Mucosa of gallbladder (tissue), 1 donor: ENCODE results near the gene ZBTB45. TPM values are rescaled to one million over a fixed set of nuclear protein-coding genes. Genes with fewer than 3 reads are reported as not detected.
A peak's percentile ranks its signal among the peaks of the same experiment; 100 is the strongest.

Experiments
- DNase-seq: peaks from one replicate; pipeline ENCODE4 v3.0.0-alpha.2; 2020; ENCODE audit warnings: low spot score
- total RNA-seq: library from RNA; stranded (reverse); gene quantifications from one replicate; pipeline ENCODE4 v1.2.1, GENCODE V29; 2021
- donor health status: DM: no; HTN: no; CAD: no.

The ZBTB45 gene
- total RNA-seq, 1 donor from 2014 or later, result 22.8 TPM

DNA sequence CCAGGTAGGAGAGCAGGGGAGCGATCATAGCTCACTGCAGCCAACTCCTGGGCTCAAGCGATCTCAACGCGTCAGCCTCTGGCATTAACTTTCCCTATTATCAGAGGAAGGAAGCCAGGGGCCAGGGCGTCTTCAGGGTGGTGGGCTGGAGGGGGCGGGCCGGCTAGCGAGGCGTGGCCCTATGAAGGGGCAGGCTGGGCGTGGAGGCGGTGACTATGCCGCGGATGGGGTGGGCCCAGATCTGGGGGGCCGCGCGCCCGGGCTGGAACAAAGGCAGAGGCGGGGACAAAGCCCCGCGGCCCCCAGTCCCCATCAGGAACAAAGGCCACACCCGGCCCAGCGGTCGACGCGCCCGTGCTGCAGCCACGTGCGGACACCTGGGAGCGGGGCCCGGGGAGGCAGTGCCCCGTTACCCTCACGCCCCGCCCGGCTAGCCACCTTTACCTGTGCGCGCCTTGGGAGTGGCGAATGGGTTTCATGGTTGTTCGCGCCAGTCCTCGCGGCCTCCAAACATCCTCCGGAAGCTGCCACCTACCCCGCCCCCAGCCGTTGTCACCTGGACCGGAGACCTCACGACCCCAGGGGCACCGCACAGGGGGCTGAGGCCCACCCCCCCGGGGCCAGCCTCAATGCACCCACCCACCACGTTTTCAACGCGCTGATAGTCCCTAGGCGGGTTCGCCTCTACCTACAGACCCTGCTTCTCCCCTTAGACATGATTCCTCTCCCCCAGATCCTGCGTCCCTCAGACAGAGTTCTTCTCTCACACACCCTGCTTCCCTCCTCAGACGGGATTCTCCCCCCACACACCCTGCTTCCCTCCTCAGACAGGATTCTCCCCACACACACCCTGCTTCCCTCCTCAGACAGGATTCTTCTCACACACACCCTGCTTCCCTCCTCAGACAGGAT lies 18.9 kb upstream of the ZBTB45 start:
- DNase-seq, result no peak

DNA sequence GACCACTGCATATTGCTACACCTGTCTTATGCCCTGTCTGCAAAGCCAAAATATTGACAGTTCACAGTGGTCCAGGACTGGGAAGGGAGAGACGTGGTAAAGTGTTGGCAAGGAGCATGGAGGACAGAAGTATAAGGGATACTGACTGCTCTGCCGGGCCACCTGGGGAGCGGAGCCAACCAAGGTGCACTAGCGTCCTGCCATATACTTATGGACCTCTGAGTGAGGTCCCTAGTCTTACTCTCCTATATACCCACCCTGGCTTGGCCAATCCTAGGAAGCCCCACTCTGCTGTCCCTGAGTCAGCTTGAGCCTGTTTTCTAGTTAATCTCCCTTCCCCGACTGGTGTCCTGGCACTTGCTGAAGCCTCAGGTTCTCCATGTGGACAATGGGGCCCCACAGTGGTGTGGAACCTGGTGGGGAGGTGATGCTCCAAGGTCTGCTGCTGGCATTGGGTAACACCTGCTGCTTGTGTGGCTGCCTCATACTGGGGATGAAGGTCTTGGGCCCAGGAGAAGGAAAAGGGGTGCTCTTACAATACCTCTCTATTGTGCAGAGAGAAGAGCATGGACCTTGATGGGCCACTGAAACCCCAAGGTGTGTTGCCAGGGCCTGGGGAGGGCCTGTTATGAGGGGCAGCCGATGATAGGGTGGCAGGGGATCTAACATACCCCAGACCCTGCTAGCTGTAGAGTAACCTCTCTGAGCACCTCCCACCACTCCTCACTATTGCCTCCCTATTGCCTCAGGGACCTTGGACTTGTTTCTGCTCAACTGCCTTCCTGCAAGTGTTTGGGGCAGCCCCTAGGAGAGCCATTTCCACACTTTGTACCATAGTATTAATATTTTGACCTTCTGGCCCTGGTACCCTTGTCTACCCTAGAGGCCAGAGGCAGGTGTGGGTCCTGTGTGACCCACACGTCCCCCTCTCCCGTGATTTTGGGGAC lies 17.5 kb upstream of the ZBTB45 start:
- DNase-seq, result no peak

DNA sequence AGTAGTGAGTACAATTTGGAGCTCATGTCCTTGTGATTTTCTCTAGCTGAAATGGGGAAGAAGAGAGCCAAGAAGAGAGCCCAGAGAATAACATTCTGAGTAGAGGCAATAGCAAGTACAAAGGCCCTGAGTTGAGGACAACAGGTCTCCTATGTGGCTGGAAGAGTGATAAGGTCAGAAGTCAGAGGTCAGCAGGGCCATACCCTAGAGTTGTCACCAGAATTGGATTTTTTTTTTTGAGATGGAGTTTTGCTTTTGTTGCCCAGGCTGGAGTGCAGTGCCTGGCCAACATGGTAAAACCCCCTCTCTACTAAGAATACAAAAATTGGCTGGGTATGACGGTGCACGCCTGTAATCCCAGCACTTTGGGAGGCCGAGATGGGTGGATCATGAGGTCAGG lies 16.2 kb upstream of the ZBTB45 start:
- no peak for DNase-seq

DNA sequence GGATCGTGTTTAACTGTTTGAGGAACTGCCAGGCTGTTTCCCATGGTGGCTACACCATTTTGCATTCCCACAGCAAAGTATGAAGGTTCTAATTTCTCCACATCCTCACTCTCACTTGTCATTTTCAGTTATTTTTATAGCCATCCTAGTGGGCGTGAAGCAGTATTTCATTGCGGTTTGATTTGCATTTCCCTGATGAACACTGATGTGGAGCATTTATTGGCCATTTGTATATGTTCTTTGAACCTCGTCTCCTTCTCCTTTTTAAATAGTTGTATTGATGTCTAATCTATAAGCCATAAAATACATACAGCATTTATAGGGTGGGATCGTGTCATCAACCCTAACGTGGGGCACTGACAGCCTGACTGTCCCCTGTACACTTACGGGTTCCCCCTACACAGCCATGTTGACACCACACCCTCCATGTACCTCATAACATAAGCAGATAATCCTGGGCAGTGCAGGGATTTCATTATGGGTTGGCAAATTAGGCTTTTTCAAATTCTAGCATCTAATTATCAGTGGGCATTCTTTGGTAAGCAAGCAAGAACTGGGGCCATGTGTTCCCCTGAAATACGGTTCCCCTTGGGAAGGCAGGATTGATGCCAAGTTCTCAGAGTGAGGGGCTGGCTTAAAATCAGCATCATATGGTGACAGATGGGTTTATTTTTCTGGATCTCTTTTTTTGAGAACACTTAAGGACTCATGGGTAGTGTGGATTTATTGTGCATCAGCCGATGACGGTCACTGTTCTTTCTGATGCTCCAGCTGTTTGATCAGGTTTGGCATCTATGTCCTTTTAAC lies 11.6 kb upstream of the ZBTB45 start:
- DNase-seq, result no peak

DNA sequence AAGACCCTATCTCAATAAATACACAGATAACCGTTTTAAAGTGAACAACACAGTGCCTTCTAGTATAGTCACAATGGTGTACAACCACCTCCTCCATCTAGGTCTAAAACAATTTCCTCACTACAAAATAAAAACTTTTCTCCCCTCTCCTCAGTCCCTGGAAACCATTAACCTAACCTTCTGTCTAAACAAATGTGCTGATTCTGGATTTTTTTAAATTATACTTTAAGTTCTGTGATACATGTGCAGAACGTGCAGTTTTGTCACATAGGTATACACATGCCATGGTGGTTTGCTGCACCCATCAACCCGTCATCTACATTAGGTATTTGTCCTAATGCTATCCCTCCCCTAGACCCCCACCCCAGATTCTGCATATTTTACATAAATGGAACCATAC lies 9.8 kb upstream of the ZBTB45 start:
- no peak for DNase-seq

DNA sequence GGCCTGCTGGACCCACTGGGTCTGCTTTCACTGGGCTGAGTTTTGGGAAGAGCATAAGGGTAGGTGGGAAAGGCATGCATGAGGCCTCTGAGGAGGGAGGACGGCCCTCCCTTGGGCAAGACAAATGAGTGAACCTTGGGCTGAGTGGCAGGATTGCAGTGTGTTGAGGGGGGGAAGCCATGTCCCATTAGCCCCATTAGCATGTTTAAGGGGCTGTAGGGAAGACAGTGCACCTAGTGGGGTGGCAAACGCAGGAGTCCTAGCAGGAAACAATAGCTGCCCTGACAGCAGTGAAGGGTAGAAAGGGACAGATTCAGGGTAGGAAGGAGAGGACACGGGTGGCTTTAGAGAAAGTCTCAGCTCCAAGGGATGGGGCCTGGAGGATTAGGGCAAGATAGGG lies 3.1 kb upstream of the ZBTB45 start:
- DNase-seq, result no peak

DNA sequence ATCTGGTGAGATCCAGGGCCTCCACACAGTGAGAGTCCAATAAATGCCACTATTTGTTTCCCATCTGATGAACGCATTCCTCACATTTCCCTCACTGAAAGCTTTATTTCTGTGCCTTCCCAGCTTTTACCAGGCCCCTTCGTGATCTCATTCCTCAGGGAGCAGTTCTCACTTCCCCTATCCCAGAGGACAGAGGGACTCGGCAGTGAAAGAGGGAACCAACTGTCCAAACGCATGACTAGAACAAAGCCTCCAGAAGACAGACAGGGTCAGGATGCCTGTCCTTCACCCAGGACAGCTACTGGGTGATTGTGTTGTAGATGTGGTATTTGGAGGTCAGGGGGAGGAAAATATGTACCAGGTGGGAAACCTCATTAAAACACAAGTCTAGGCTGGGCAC lies 2.0 kb upstream of the ZBTB45 start:
- DNase-seq, result no peak

DNA sequence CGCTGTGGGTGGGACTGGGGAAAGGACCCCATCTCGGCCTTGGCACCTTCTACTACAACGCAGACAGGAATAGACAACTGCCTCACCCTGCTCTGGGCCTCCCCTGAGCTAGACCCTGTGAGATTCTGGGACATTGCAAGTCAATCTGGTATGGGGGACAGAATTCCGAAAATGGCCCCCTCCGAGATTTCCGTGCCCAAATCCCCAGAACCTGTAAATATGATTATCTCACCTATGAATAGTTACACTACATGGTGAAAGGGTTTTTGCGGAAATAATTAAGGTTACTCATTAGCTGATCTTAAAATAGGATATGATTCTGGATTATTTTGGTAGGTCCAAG lies 618 bp upstream of the ZBTB45 start:
- no peak for DNase-seq

DNA sequence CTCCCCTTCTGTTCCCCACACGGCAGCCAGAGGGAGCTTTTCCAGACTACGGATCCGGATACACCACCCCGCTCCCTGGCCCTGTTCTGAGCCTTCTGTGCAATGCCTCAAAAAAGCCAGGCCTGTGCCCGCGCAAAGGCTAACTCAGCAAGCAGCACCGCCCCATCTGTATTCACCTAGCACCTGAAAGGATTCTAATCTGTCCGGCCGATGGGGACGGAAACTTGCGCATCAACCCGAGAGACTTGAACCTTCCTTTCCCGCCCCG lies 589 bp downstream of the ZBTB45 start:
- peak; percentile 65 for DNase-seq

DNA sequence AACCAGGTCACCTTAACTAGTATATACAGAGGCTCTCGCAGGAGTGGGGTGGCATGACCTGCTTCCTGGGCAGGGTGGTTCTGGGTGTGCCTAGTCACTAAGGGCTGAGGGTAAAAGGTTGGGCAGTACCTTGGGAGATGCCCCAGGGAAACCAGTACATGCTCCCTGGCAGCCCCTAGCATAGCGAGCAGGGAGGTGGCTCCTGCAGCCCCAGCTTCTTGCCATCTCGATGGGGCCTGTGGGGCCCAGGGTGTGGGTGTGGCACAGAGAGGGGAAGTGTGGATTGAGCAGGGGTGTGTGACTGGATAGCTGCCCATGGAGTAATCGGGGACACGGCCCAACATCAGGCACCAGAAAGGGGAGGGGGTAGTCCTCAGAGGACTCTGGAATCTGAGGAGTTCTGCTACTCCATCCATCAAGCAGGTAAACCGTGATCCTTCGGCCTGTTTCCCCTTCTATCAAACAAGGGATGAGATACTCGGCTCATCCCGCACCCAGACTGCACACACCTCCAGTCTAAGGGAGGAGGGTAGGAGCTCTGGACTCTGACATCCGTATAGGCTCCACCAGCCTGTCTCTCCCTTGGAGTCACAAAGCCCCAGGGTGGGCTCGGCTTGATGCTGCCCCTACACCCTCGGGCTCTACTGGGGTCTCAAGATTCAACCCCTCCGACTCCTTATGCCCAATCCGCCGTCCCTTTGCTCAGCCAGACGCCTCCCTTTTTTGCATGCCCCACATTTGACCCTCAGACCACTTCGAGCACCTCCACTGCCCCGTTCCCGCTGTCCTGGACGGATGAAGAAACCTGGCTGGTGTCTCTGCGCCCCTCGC lies 1.1 kb downstream of the ZBTB45 start:
- no peak for DNase-seq

DNA sequence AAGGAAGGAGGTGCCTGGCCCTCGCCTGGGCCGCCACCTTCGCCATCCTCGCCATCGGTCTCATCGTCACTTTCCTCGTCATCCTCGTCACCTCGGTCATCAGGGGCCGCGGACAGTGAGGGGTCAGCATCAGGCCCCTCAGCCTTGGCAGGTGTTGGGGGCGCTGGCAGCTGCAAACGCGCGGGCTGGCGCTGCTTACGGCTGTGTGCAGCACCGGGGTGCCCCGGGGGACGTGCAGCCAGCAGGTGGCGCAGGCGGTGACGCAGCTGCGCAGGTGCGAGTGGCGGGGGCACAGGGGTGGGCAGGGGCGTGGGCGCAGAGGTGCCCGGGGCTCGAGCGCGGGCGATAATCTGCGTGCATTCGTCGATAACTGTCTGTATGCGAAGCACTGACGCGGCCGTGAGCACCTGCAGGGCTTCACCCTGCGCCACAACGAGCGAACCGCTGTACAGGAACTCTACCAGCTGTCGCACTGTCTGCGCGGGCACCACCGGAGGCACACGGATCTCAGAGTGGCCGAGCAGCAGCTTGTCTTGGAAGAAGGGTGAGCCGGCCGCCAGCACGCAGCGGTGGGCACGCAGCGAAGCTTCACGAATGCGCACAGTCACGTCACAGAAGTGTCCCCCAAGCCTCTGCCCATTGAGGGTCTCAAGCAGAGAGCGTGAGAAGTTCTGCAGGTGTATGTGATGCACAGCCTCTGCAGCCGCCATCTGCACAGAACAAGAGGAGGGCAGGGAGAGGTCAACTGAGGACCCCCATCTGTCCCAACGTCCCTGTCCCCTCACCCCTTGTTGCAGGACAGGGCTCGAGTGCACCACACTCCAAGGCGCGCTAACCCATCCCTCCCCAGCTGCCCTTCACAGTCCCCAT lies 2.4 kb downstream of the ZBTB45 start:
- DNase-seq, result no peak

DNA sequence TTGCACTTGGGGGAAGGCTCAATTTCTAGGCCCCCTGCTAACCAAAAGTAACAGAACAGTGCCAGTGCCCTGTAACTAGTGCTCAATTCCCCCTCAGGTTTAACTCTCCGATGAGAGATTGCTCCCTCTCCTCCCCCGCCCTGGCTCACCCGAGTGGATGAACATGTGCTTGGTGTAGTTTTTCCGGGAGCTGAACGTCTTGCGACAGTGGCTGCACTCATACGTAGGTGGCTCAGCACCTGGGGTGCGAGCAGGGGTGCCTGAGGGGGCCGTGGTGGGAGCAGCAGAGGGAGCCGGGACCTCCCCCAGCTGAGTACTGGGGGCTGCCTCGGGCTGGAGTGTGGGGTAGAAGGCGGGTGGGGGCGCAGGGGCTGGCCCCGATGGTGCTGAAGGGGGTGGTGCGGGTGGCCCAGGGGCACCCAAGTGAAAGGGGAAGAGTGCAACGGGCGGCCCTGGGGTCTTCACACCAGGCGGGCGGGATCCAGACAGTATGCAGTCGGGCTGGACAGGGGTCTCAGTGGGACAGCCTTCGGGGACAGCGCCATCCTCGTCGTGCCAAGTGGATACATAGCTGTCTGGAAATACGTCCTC lies 3.3 kb downstream of the ZBTB45 start:
- DNase-seq, result no peak

DNA sequence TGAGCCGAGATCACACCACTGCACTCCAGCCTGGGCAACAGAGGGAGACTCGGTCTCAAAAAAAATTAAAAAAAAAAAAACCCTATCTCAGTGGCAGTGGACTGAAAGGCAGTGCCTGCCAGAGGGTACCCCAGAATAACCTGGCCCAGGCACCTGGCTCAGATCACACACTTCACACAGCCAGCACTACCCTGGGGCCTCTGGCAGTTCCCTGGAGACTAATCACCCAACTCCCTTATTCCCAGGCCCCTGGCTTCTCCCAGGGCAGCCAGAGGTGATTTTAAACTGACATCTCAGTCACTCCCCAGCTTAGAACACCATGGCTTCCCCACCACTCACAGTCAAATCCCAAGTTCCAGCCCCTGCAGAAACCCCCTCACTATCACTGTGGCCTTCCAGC lies 4.4 kb downstream of the ZBTB45 start:
- DNase-seq, result no peak

DNA sequence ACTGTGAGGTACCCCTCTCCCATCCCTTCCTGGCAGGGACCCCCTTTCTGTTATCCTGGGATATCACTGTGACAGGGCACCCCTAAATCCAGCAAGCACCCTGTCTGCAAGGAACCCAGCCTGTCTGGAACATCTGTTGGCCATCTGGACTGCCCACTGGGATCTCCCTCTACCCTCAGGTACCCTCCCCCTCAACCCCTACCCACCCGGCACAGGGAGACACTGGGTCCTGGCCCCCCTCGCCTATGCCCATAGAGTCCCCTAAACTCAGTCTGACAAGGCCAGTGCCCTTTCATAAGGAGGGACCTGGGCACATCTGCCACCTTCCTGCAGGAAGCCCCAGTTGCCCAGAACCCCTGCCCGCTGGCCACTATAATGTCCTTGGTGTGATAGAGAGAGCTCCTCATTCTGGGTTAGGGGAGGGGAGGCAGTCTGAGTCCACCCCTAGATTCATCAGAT lies 5.0 kb downstream of the ZBTB45 start:
- no peak for DNase-seq

DNA sequence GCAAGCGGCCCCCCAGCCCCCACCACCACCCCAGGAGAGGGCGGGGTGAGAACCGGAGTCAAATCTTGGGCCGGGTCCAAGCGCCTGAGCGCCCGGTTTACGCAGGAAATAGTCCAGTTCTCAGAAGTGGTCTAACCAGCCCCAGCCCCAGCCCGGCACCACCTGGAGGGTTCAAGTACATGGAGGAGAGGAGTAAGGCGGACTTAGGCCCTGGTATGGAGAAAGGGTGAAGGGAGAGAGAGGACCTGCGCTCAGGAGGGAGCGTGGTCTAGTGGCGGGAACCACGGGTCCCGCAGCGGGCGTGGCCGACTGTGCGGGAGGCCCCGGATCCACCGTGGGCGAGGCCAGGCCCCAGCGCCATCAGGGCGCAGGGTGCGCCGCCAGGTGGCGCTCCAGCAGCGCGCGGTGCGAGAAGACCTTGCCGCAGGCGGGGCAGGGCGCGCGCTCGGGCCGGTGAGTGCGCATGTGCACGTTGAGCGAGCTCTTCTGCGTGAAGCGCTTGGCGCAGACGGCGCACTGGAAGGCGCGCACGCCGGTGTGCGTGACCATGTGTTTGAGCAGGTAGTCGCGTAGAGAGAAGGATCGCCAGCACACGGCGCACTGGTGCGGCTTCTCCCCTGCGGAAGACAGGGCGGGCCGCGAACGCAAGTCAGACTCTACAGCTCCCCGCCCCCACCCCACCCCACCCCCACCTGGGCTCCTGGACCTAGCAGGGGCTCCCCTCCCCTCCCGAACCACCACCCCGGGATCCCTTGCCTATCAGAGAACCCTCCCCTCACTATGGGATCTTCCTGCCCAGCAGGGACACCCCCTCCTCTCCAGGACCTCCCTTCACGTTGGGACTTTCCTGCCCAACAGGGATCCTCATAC lies 5.7 kb downstream of the ZBTB45 start:
- DNase-seq, result peak; percentile 92

DNA sequence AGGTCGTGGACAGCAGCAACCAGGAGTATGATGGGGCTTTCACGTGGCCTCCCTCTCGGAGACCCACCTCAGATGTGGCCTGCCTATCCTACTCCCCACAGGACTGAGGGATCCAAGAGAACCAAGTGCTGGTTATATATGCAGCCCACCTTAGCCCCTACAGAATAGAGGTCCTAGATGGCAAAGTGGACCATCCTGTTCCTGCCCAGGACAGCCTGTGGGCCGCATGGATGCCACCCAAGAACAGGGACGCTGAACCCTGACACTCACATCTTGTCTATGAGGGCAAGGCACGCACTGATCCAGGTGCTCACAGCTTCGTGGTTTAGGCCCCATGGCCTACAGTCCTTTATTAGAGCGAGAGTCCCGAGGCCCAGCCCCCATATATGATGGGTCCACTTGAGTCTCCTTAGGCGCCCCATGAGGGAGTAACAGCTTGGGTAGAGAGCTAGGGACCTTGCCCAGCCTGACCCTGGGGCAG lies 6.4 kb downstream of the ZBTB45 start:
- DNase-seq, result no peak

DNA sequence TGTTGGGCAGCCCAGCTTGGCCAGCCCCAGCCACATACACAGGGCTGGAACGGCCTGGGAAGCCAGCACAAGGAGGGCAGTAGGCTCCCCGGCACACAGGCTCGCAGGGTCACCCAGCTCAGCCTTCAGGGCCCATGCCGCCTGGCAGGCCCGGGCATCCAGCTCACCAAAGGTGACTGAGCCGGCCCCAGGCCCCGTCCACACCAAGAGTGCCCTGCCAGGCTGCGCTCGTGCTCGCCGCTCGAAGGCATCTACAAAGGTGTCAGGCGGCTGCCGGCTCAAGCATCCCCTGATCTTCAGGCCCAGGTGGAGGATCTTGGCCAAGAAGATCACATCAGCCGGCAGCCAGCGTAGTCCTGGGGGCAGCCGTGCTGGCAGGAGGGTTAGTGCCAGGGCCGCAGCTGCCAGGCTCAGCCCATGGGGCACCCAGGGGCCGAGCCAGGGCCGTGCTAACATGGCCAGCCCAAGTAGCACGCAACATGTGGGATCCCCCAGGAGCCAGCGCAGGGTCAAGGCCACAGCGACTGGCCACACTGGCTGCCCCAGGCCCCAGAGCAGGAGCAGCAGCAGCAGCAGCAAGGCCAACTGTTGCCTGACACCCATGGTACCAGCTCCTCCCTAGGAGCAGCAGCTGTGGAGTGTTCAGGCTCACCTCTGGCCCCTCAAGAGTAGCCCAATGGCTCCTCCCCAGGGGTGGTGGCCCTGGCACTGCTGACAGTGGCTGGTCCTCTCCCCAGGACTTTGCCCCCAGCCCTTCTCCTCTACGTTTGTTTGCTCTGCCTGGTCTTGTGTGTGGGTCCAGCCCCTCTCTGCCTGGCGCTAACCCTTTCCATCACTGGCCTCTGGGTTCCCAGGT lies 8.0 kb downstream of the ZBTB45 start, which contains the start of gene SLC27A5:
TSS of gene SLC27A5 (minus strand) at position 640 of the 856 bp plus-strand sequence. CDS start at position 603, 37 bp downstream.
- peak; percentile 61 for DNase-seq
